ENCODE results near the gene GRM1. TPM values are rescaled to one million over a fixed set of nuclear protein-coding genes. Genes with fewer than 3 reads are reported as not detected.

GRM1 gene
- total RNA-seq, 4 donors from 2014 or later: 0.10 TPM; not detected in 3

GRCh38 chr6:146331013-146331412 lies 302.2 kb downstream of the GRM1 start:
- TF ChIP-seq, protein P1, sequence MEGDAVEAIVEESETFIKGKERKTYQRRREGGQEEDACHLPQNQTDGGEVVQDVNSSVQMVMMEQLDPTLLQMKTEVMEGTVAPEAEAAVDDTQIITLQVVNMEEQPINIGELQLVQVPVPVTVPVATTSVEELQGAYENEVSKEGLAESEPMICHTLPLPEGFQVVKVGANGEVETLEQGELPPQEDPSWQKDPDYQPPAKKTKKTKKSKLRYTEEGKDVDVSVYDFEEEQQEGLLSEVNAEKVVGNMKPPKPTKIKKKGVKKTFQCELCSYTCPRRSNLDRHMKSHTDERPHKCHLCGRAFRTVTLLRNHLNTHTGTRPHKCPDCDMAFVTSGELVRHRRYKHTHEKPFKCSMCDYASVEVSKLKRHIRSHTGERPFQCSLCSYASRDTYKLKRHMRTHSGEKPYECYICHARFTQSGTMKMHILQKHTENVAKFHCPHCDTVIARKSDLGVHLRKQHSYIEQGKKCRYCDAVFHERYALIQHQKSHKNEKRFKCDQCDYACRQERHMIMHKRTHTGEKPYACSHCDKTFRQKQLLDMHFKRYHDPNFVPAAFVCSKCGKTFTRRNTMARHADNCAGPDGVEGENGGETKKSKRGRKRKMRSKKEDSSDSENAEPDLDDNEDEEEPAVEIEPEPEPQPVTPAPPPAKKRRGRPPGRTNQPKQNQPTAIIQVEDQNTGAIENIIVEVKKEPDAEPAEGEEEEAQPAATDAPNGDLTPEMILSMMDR (IDR thresholded peaks at IDR 0.05): no peak
- no peak for TF ChIP-seq POLR2A (IDR thresholded peaks at IDR 0.05)
- no peak overlapping the region for H3K4me3 ChIP-seq (ENCODE audit: low read depth, poor library complexity, severe bottlenecking)
- intact Hi-C loops (cut with DNase I; ENCODE audit: low total_unique reads): no loop called here
- no peak for DNase-seq (ENCODE audit: low spot score in 2 of 2)
- WGBS, 2 donors: 55 to 59% methylated on average over 3 of the region's 3 CpGs

DNA sequence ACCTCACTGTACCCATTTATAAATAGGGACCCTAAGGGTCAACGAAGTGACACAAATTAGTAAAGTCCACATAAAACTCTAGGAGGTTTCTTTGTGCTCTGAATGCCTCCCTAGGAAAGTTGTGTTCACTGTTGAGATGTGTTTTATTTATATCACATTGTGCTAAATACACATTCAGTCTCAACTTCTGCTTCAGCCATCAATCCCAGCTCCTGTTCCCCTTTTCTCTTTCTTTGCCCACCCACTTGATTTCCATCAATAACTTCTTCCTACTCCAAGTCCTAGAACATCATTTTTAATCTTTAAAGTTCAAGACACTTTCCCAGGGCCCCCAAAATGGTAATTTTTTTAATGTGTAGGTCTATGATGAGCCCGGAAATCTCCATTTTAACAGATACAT lies 306.5 kb downstream of the GRM1 start:
- intact Hi-C loops (cut with DNase I; ENCODE audit: low total_unique reads): no loop called here
- WGBS, 2 donors: 79 to 80% methylated on average over 2 of the region's 2 CpGs
- no peak overlapping the region for H3K4me3 ChIP-seq (ENCODE audit: low read depth, poor library complexity, severe bottlenecking)
- DNase-seq (ENCODE audit: low spot score in 2 of 2): no peak
- TF ChIP-seq POLR2A (IDR thresholded peaks at IDR 0.05): no peak
- TF ChIP-seq, protein P1 (IDR thresholded peaks at IDR 0.05): no peak

DNA sequence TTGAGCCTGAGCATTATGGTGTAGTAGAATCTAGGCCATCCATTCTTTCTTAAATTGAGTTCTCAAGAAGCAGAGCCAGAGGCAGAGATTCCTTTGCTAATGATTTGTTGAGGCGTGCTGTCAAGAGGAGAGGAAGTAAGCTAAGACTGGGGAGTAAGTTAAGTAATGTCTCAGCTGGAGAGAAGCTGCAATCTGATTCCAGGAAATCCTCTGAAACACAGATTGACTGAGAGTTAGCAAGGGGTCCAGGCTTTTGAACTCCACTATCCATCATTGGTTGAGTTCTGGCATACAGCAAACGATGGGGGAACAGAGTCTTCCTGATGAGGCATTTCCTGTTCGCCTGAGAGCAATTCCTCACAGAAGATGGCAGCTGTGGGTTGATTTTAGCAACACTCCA lies 307.3 kb downstream of the GRM1 start:
- no peak overlapping the region for H3K4me3 ChIP-seq (ENCODE audit: low read depth, poor library complexity, severe bottlenecking)
- DNase-seq (ENCODE audit: low spot score in 2 of 2): no peak
- WGBS, 2 donors: 51 to 54% methylated on average over 3 of the region's 3 CpGs
- intact Hi-C loops (cut with DNase I; ENCODE audit: low total_unique reads): no loop called here
- no peak for TF ChIP-seq POLR2A (IDR thresholded peaks at IDR 0.05)
- TF ChIP-seq, protein P1 (IDR thresholded peaks at IDR 0.05): no peak

DNA sequence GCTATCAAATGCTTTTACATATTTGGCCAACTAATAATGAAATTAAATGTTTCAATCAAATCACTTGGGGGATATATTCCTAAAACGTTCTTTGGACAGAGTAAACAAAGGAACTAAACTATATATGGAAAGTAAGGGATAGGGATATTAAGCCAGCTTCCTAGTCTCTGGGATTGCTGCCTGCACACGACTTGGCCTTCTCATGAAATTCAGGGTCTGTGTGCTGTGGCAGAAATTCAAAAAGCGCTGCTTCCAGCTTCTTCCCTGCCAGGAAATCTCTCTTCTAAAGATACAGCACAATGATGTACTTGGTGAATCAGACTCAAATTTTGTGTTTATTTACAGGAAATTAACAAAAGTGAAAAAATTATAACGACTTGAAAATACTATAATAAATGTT lies 308.5 kb downstream of the GRM1 start:
- DNase-seq (ENCODE audit: low spot score in 2 of 2): no peak
- TF ChIP-seq POLR2A (IDR thresholded peaks at IDR 0.05): no peak
- TF ChIP-seq, protein P1 (IDR thresholded peaks at IDR 0.05): no peak
- 39 to 47% methylated on average over 4 of the region's 4 CpGs for WGBS, 2 donors
- intact Hi-C loops (cut with DNase I; ENCODE audit: low total_unique reads): no loop called here
- no peak overlapping the region for H3K4me3 ChIP-seq (ENCODE audit: low read depth, poor library complexity, severe bottlenecking)

DNA sequence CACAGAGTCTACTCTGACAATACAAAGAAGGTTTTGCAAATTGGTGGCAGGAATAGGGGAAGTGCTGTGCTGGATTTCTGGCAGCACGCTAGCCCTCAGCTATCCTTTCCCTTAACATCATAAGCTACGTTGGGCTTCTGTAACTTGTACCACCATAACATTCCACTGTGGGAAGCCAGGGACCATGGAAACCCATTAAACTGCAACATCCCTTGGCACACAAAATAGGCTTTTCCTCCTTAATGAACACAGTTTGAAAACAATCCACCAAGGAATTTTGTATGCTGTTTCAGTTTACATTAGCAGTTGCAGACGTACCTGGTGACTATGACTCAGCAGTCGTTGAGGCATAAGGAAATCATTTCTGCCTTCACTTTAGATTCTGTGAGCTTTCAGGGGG lies 310.9 kb downstream of the GRM1 start:
- no peak for TF ChIP-seq POLR2A (IDR thresholded peaks at IDR 0.05)
- TF ChIP-seq, protein P1 (IDR thresholded peaks at IDR 0.05): no peak
- no peak for DNase-seq (ENCODE audit: low spot score in 2 of 2)
- intact Hi-C loops (cut with DNase I; ENCODE audit: low total_unique reads): no loop called here
- no peak overlapping the region for H3K4me3 ChIP-seq (ENCODE audit: low read depth, poor library complexity, severe bottlenecking)
- WGBS, 2 donors: 50 to 51% methylated on average over 4 of the region's 4 CpGs

- TF ChIP-seq, protein P1 (IDR thresholded peaks at IDR 0.05): no peak
- TF ChIP-seq POLR2A (IDR thresholded peaks at IDR 0.05): no peak
- 85 to 94% methylated on average over 7 of the region's 7 CpGs for WGBS, 2 donors
- intact Hi-C loops (cut with DNase I; ENCODE audit: low total_unique reads): no loop called here
- DNase-seq (ENCODE audit: low spot score in 2 of 2): no peak
- H3K4me3 ChIP-seq (ENCODE audit: low read depth, poor library complexity, severe bottlenecking): no peak overlapping the region
These were observed 312.8 kb downstream of the GRM1 start for GRCh38 chr6:146341493-146342230.

Measured in lower leg skin (tissue), 4 donors.